Stimulated activated CD8-positive, alpha-beta memory T cell treated with anti-CD3 and anti-CD28 coated beads, Interleukin-4, amount 100 ng/mL, for 48 hours (primary cell): ENCODE measurements around the gene MED22.
"Not testable (repeated sequence)": the region's sequence is repeated elsewhere in the genome, so short reads cannot be mapped to it uniquely, and the experiment has no call there.

Experiments used
- DNase-seq: peaks from one replicate; pipeline ENCODE4 v3.0.0-alpha.2; 2020

Gene MED22

GRCh38 chr9:133303266-133304157, 44.4 kb downstream of the MED22 start:
- DNase-seq, result no peak

- no peak for DNase-seq
Measured at GRCh38 chr9:133301253-133302230, 46.4 kb downstream of the MED22 start.

GRCh38 chr9:133299996-133300395, 47.9 kb downstream of the MED22 start:
- DNase-seq, result not testable (repeated sequence)

GRCh38 chr9:133294257-133294656, 53.7 kb downstream of the MED22 start:
- DNase-seq, result no peak

- DNase-seq, result no peak
Measured at GRCh38 chr9:133290751-133291302, 57.1 kb downstream of the MED22 start.
